HCT116 (cell line): Measurements from ENCODE around the gene PKN2. TPM values are rescaled to one million over a fixed set of nuclear protein-coding genes. Genes with fewer than 3 reads are reported as not detected.

Experiments used
- ATAC-seq: fragments of 200-7000 bp; cut with Tn5 transposase; 2 replicates; pipeline ENCODE4 v1.9.1; 2020; ENCODE audit warnings: mild to moderate bottlenecking, moderate library complexity
- BruUV-seq: library from RNA; stranded (reverse); fragments of 400-500 nt; replicated peaks from 2 replicates; lab custom pipeline; 2021; lab: Mats Ljungman, UMichigan
- CTCF ChIA-PET: fragments of 300-600 bp; sonication (Branson Sonifier 250); formaldehyde crosslinking; loops from one replicate; lab custom pipeline; 2021; ENCODE audit warnings: antibody characterized with exemption; lab: Charles Lee
- POLR2A ChIA-PET: fragments of 300-600, 350-600 bp; sonication (Branson Sonifier 250); formaldehyde crosslinking; loops from one replicate; lab custom pipeline; 2021; ENCODE audit warnings: antibody characterized with exemption; lab: Charles Lee
- RAD21 ChIA-PET, 2 experiments: fragments of 300-600 bp; sonication (Branson Sonifier 250); formaldehyde crosslinking; loops; one replicate each; lab custom pipeline; 2023; ENCODE audit warnings: low total read pairs in 2 of 2; ENCODE audit not compliant: uncharacterized antibody in 2 of 2, unreplicated experiment in 2 of 2, low non-redundant PET in 1 of 2; lab: Charles Lee
- DNase-seq: peaks from one replicate; pipeline ENCODE4 v3.0.0-alpha.2; 2010; ENCODE audit warnings: low read depth, low spot score
- H2AFZ ChIP-seq: fragments of 200-600 bp; shearing (Covaris generic), sonication (generic); 2 replicates; pipeline ENCODE4 v1.6.1; 2017; ENCODE audit warnings: low read depth, mixed run types, mixed read lengths, antibody characterized with exemption, low read length; ENCODE audit not compliant: poor library complexity, severe bottlenecking
- H3K27ac ChIP-seq: 2 replicates; pipeline ENCODE4 v1.5.1; 2012; ENCODE audit warnings: low read depth, low read length
- H3K27me3 ChIP-seq: fragments of 200-600 bp; sonication (generic); 2 replicates; pipeline ENCODE4 v1.6.1; 2016; ENCODE audit warnings: mixed run types, low read length, mixed read lengths; ENCODE audit not compliant: insufficient read depth
- H3K36me3 ChIP-seq, 2 experiments: fragments of 200-500 bp in 1 of 2; fragments of 200-600 bp in 1 of 2; sonication (Bioruptor generic) in 1 of 2; sonication (generic) in 1 of 2; 2 replicates each; pipeline versions ENCODE4 v1.5.1 to v1.6.1; 2014 to 2016; ENCODE audit warnings: low read length in 2 of 2, inconsistent platforms in 1 of 2, mixed read lengths in 1 of 2, mixed run types in 1 of 2; ENCODE audit not compliant: insufficient read depth in 2 of 2, control insufficient read depth in 1 of 2
- H3K4me1 ChIP-seq, 2 experiments: fragments of 200-600 bp in 1 of 2; sonication (generic) in 1 of 2; 2 replicates each; pipeline versions ENCODE4 v1.5.1 to v1.6.1; 2012 to 2017; ENCODE audit warnings: low read length in 2 of 2, inconsistent platforms in 1 of 2, mild to moderate bottlenecking in 1 of 2, mixed read lengths in 1 of 2, mixed run types in 1 of 2, moderate library complexity in 1 of 2; ENCODE audit not compliant: insufficient read depth in 2 of 2, control insufficient read depth in 1 of 2
- H3K4me2 ChIP-seq: fragments of 200-600 bp; sonication (generic); 2 replicates; pipeline ENCODE4 v1.6.1; 2017; ENCODE audit warnings: mixed run types, low read length, mixed read lengths
- H3K4me3 ChIP-seq, 2 experiments: fragments of 200-600 bp in 1 of 2; sonication (generic) in 1 of 2; replicated peaks in 1 of 2; 2 replicates each; pipeline ENCODE4 v1.5.1; 2011 to 2016; ENCODE audit warnings: low read length in 2 of 2, control low read depth in 1 of 2, low read depth in 1 of 2, mild to moderate bottlenecking in 1 of 2, mixed read lengths in 1 of 2, mixed run types in 1 of 2
- H3K79me2 ChIP-seq: fragments of 200-600 bp; sonication (generic); 2 replicates; pipeline ENCODE4 v1.6.1; 2017; ENCODE audit warnings: mild to moderate bottlenecking, mixed run types, low read length, moderate library complexity, mixed read lengths; ENCODE audit not compliant: insufficient read depth
- H3K9ac ChIP-seq: fragments of 200-600 bp; sonication (generic); 2 replicates; pipeline ENCODE4 v1.6.1; 2016; ENCODE audit warnings: low read length, mixed read lengths
- H3K9me2 ChIP-seq: fragments of 200-600 bp; sonication (generic), shearing (Covaris generic); 2 replicates; pipeline ENCODE4 v1.6.1; 2017; ENCODE audit warnings: mixed run types, mild to moderate bottlenecking, moderate library complexity; ENCODE audit not compliant: insufficient read depth
- H3K9me3 ChIP-seq, 2 experiments: fragments of 200-500 bp in 1 of 2; fragments of 200-600 bp in 1 of 2; sonication (Bioruptor generic) in 1 of 2; sonication (generic) in 1 of 2; 2 replicates each; pipeline ENCODE4 v1.6.1; 2014 to 2017; ENCODE audit warnings: low read length in 2 of 2, mixed read lengths in 2 of 2, inconsistent platforms in 1 of 2, low read depth in 1 of 2, mild to moderate bottlenecking in 1 of 2, mixed run types in 1 of 2, moderate library complexity in 1 of 2; ENCODE audit not compliant: control insufficient read depth in 1 of 2, insufficient read depth in 1 of 2
- H4K20me1 ChIP-seq: fragments of 200-600 bp; sonication (generic), shearing (Covaris generic); 2 replicates; pipeline ENCODE4 v1.6.1; 2017; ENCODE audit warnings: mixed run types, mild to moderate bottlenecking, moderate library complexity; ENCODE audit not compliant: insufficient read depth
- CBX3 ChIP-seq: IDR thresholded peaks from 2 replicates; pipeline ENCODE4 v1.6.1; 2012; ENCODE audit warnings: low read depth
- ELF1 ChIP-seq: IDR thresholded peaks from 2 replicates; pipeline ENCODE4 v1.6.1; 2012; ENCODE audit warnings: low read depth, borderline replicate concordance
- EZH2phosphoT487 ChIP-seq: fragments of 200-600 bp; IDR thresholded peaks from 2 replicates; pipeline ENCODE4 v1.6.1; 2018; ENCODE audit warnings: antibody characterized with exemption, borderline replicate concordance
- FOSL1 ChIP-seq: IDR thresholded peaks from 2 replicates; pipeline ENCODE4 v1.6.1; 2012; ENCODE audit warnings: low read depth
- JUND ChIP-seq: IDR thresholded peaks from 2 replicates; pipeline ENCODE4 v1.6.1; 2012
- POLR2A ChIP-seq: IDR thresholded peaks from 2 replicates; pipeline ENCODE4 v1.7.0; 2011; ENCODE audit warnings: borderline replicate concordance; ENCODE audit not compliant: insufficient read depth, insufficient read length; ENCODE audit errors: extremely low read depth
- POLR2AphosphoS5 ChIP-seq: IDR thresholded peaks from 2 replicates; pipeline ENCODE4 v1.6.1; 2011; ENCODE audit warnings: mild to moderate bottlenecking, low read depth, low read length, moderate library complexity
- RAD21 ChIP-seq: IDR thresholded peaks from 2 replicates; pipeline ENCODE4 v1.6.1; 2012; ENCODE audit warnings: low read depth, mild to moderate bottlenecking
- SP1 ChIP-seq: IDR thresholded peaks from 2 replicates; pipeline ENCODE4 v1.6.1; 2012; ENCODE audit warnings: low read depth
- SRF ChIP-seq: IDR thresholded peaks from 2 replicates; pipeline ENCODE4 v1.6.1; 2012; ENCODE audit warnings: low read depth
- TCF7L2 ChIP-seq: IDR thresholded peaks from 2 replicates; pipeline ENCODE4 v1.7.0; 2011; ENCODE audit warnings: borderline replicate concordance, inconsistent platforms; ENCODE audit not compliant: insufficient read depth, insufficient read length; ENCODE audit errors: extremely low read depth
- YY1 ChIP-seq: IDR thresholded peaks from 2 replicates; pipeline ENCODE4 v1.6.1; 2011; ENCODE audit warnings: low read length, low read depth, moderate library complexity, mild to moderate bottlenecking; ENCODE audit not compliant: insufficient replicate concordance; ENCODE audit errors: extremely low read depth
- ZFX ChIP-seq: fragments of 450-650 bp; IDR thresholded peaks from 2 replicates; pipeline ENCODE4 v1.6.1; 2017
- ZNF274 ChIP-seq: fragments of 200-500 bp; sonication (Bioruptor generic); IDR thresholded peaks from 2 replicates; pipeline ENCODE4 v1.6.1; 2014; ENCODE audit warnings: mild to moderate bottlenecking, low read depth, low read length, inconsistent platforms
- intact Hi-C: fragments of 100-400 bp; cut with micrococcal nuclease; formaldehyde crosslinking; loops from 2 replicates; pipeline ENCODE4 v1.10.0; 2022
- total RNA-seq: library from RNA; stranded (reverse); gene quantifications from one replicate; pipeline ENCODE4 v1.2.1, GENCODE V29; 2021; ENCODE audit not compliant: unreplicated experiment
- TF ChIP-seq, protein P1 (sequence below), 3 experiments: fragments of 200-600 bp in 1 of 3; sonication (generic) in 1 of 3; IDR thresholded peaks in 2 of 3; conservative IDR thresholded peaks in 1 of 3; 2 replicates each; pipeline ENCODE4 v1.5.1; 2012 to 2017; ENCODE audit warnings: low read depth in 2 of 3, low read length in 2 of 3, antibody characterized with exemption in 1 of 3, borderline replicate concordance in 1 of 3, control low read depth in 1 of 3, mild to moderate bottlenecking in 1 of 3, mixed read lengths in 1 of 3, mixed run types in 1 of 3, moderate library complexity in 1 of 3; ENCODE audit not compliant: insufficient read depth in 1 of 3
- TF ChIP-seq, protein P2 (sequence below): IDR thresholded peaks from 2 replicates; pipeline ENCODE4 v1.6.1; 2012; ENCODE audit warnings: low read depth

PKN2 gene
- total RNA-seq, 1 experiment from 2014 or later, result 44.3 TPM

DNA sequence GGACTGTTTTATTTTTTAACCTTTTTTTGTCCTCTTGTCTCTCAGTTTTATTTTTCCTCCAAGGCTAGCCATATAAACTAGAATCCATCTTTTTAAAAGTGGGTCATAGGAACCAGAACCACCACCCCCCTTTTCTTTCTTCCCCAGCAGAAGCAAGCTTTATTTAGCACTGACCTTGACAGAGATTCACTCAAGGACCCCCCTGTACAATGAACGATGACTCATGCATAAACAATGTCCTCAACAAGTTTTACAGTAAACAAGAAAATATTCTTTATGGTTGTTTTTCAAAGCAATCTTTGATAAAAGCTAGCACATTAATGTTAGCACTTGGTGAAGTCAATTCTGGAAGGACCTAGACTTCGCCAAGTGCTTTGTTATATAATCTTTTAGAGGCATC is 14.1 kb downstream of the PKN2 start:
- no peaks in the 10 kb centered on the region for H3K27me3 ChIP-seq
- intact Hi-C loops, result no loop called here
- H4K20me1 ChIP-seq, result peaks cover 10% of the 10 kb centered on the region; the same call in 1 of the 2 replicates
- no peak overlapping the region for H3K9ac ChIP-seq
- H2AFZ ChIP-seq, result no peak overlapping the region
- H3K9me2 ChIP-seq, result no peaks in the 10 kb centered on the region
- no TSS peak for BruUV-seq
- H3K4me2 ChIP-seq, result peak overlapping the region; percentile 49
- no peak for DNase-seq
- ChIA-PET RAD21 (interaction anchor here in 1 of 2 experiments (0.8 kb wide), 1 partner anchor 42 kb away, joined by 3 read pairs; no protein-coding TSS in a partner anchor), CTCF (no interaction called here), POLR2A (no interaction called here)
- H3K4me3 ChIP-seq, result no peak overlapping the region
- no peak overlapping the region for H3K27ac ChIP-seq
- H3K79me2 ChIP-seq, result peaks cover 95% of the 10 kb centered on the region
- no peaks in the 10 kb centered on the region for H3K36me3 ChIP-seq
- H3K4me1 ChIP-seq, result peaks cover 17 to 19% of the 10 kb centered on the region in 2 experiments
- TF ChIP-seq JUND, result 0 out of 2 replicates have a peak, but pooled peaks have one; percentile 33
- TF ChIP-seq, protein P1, sequence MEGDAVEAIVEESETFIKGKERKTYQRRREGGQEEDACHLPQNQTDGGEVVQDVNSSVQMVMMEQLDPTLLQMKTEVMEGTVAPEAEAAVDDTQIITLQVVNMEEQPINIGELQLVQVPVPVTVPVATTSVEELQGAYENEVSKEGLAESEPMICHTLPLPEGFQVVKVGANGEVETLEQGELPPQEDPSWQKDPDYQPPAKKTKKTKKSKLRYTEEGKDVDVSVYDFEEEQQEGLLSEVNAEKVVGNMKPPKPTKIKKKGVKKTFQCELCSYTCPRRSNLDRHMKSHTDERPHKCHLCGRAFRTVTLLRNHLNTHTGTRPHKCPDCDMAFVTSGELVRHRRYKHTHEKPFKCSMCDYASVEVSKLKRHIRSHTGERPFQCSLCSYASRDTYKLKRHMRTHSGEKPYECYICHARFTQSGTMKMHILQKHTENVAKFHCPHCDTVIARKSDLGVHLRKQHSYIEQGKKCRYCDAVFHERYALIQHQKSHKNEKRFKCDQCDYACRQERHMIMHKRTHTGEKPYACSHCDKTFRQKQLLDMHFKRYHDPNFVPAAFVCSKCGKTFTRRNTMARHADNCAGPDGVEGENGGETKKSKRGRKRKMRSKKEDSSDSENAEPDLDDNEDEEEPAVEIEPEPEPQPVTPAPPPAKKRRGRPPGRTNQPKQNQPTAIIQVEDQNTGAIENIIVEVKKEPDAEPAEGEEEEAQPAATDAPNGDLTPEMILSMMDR (IDR thresholded peaks at IDR 0.05 in 2 of 3, conservative IDR thresholded peaks at IDR 0.05 in 1 of 3; ENCODE audit: borderline replicate concordance in 1 of 3, insufficient read depth in 1 of 3, low read depth in 2 of 3, low read length in 2 of 3), result no peak
- no peak for TF ChIP-seq EZH2phosphoT487
- no peak for TF ChIP-seq TCF7L2
- TF ChIP-seq POLR2A, result no peak
- no peak for ATAC-seq
- no peaks in the 10 kb centered on the region for H3K9me3 ChIP-seq

DNA sequence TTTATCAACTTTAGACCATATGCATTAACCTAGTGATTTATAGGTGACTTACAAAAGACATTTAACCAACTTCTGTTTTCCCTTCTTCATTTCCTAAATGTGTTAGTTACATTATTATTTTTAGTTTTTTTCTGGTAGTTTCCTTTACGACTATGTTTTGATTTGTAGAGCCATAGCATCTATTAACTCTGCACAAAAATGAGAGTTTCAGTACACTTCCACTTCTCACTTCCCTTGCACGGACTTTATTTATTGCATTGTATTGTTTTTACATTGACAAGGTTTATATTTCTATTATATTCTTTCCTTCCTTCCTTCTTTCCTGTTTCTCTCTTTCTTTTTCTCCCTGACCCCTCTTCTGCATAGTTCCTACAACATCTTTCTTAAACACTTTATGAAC is 14.7 kb downstream of the PKN2 start:
- no peaks in the 10 kb centered on the region for H3K36me3 ChIP-seq
- no peak overlapping the region for H3K4me2 ChIP-seq
- ATAC-seq (no peak), DNase-seq (no peak)
- peaks cover 10% of the 10 kb centered on the region; the same call in 1 of the 2 replicates for H4K20me1 ChIP-seq
- H3K79me2 ChIP-seq, result peaks cover 95% of the 10 kb centered on the region
- BruUV-seq, result no TSS peak
- peaks cover 17 to 19% of the 10 kb centered on the region in 2 experiments for H3K4me1 ChIP-seq
- H3K27ac ChIP-seq, result no peak overlapping the region
- no peaks in the 10 kb centered on the region for H3K9me2 ChIP-seq
- ChIA-PET CTCF (no interaction called here), POLR2A (no interaction called here), RAD21 (no interaction called here)
- H3K27me3 ChIP-seq, result no peaks in the 10 kb centered on the region
- H3K9ac ChIP-seq, result no peak overlapping the region
- intact Hi-C loops, result no loop called here
- H3K4me3 ChIP-seq, result no peak overlapping the region
- H2AFZ ChIP-seq, result no peak overlapping the region
- H3K9me3 ChIP-seq, result no peaks in the 10 kb centered on the region
- TF ChIP-seq, protein P2, sequence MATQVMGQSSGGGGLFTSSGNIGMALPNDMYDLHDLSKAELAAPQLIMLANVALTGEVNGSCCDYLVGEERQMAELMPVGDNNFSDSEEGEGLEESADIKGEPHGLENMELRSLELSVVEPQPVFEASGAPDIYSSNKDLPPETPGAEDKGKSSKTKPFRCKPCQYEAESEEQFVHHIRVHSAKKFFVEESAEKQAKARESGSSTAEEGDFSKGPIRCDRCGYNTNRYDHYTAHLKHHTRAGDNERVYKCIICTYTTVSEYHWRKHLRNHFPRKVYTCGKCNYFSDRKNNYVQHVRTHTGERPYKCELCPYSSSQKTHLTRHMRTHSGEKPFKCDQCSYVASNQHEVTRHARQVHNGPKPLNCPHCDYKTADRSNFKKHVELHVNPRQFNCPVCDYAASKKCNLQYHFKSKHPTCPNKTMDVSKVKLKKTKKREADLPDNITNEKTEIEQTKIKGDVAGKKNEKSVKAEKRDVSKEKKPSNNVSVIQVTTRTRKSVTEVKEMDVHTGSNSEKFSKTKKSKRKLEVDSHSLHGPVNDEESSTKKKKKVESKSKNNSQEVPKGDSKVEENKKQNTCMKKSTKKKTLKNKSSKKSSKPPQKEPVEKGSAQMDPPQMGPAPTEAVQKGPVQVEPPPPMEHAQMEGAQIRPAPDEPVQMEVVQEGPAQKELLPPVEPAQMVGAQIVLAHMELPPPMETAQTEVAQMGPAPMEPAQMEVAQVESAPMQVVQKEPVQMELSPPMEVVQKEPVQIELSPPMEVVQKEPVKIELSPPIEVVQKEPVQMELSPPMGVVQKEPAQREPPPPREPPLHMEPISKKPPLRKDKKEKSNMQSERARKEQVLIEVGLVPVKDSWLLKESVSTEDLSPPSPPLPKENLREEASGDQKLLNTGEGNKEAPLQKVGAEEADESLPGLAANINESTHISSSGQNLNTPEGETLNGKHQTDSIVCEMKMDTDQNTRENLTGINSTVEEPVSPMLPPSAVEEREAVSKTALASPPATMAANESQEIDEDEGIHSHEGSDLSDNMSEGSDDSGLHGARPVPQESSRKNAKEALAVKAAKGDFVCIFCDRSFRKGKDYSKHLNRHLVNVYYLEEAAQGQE, result no peak
- TF ChIP-seq YY1 (no peak), ZNF274 (no peak), POLR2A (no peak), POLR2AphosphoS5 (no peak), RAD21 (no peak), FOSL1 (no peak), CBX3 (no peak), ELF1 (no peak), ZFX (no peak), SRF (no peak), EZH2phosphoT487 (no peak), SP1 (no peak)
